Brain microvascular endothelial cell (primary cell): ENCODE results near the gene ECI1.

Experiments
- DNase-seq: peaks from one replicate; pipeline ENCODE4 v3.0.0-alpha.2; 2020
- H3K27ac ChIP-seq: fragments of 250-450 bp; sonication (Bioruptor Pico); 2 replicates; pipeline ENCODE4 v1.5.1; 2020; ENCODE audit warnings: mild to moderate bottlenecking, moderate library complexity
- H3K27me3 ChIP-seq: fragments of 250-450 bp; sonication (Bioruptor Pico); replicated peaks from 2 replicates; pipeline ENCODE4 v1.5.1; 2020; ENCODE audit warnings: mild to moderate bottlenecking
- H3K36me3 ChIP-seq: fragments of 250-450 bp; sonication (Bioruptor Pico); replicated peaks from 2 replicates; pipeline ENCODE4 v1.5.1; 2020; ENCODE audit warnings: mild to moderate bottlenecking
- H3K4me3 ChIP-seq: 2 replicates; pipeline ENCODE4 v1.5.1; 2011; ENCODE audit warnings: low read depth, mild to moderate bottlenecking, control low read depth, low read length, moderate library complexity
- in situ Hi-C: cut with HindIII; loops from 2 replicates; pipeline ENCODE4 v1.10.0; 2017; ENCODE audit warnings: low sequenced_read_pairs, low pct_ligation_motif_present
- TF ChIP-seq, protein P1 (sequence below): IDR thresholded peaks from 2 replicates; pipeline ENCODE4 v1.5.1; 2011; ENCODE audit warnings: low read depth, mild to moderate bottlenecking, moderate library complexity, low read length, control low read depth, inconsistent platforms; ENCODE audit errors: missing control alignments

The ECI1 gene

GRCh38 chr16:2212362-2213324 lies 38.7 kb downstream of the ECI1 start:
- TF ChIP-seq, protein P1, sequence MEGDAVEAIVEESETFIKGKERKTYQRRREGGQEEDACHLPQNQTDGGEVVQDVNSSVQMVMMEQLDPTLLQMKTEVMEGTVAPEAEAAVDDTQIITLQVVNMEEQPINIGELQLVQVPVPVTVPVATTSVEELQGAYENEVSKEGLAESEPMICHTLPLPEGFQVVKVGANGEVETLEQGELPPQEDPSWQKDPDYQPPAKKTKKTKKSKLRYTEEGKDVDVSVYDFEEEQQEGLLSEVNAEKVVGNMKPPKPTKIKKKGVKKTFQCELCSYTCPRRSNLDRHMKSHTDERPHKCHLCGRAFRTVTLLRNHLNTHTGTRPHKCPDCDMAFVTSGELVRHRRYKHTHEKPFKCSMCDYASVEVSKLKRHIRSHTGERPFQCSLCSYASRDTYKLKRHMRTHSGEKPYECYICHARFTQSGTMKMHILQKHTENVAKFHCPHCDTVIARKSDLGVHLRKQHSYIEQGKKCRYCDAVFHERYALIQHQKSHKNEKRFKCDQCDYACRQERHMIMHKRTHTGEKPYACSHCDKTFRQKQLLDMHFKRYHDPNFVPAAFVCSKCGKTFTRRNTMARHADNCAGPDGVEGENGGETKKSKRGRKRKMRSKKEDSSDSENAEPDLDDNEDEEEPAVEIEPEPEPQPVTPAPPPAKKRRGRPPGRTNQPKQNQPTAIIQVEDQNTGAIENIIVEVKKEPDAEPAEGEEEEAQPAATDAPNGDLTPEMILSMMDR = no peak
- H3K27me3 ChIP-seq = no peaks in the 10 kb centered on the region
- in situ Hi-C loops = no loop called here
- DNase-seq = no peak
- peak overlapping the region; percentile 68 for H3K4me3 ChIP-seq
- H3K27ac ChIP-seq = no peak overlapping the region
- peaks cover 19% of the 10 kb centered on the region for H3K36me3 ChIP-seq

DNA sequence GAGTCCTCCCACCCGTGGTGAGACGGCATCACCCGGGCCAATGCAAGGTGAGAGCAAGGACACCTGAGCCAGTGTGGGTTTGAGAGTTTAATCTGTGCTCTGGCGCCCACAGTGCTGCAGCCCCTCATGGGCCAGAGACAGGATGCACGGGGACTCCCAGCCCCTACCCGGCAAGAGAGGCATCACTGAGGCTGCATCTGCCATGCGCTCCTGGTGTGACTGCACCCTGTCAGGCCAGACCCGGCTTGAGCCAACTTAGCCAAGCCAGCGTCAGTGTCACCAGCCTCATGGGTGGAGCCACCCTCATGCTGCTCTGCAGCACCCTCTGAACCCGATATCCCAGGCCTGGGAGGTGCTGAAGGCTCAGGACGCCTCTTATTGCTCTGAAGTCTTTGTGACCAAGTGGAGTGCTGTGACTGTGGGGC lies 39.5 kb downstream of the ECI1 start:
- H3K27me3 ChIP-seq = no peaks in the 10 kb centered on the region
- peaks cover 20% of the 10 kb centered on the region for H3K36me3 ChIP-seq
- in situ Hi-C loops = no loop called here
- TF ChIP-seq, protein P1 = no peak
- H3K4me3 ChIP-seq = no peak overlapping the region
- H3K27ac ChIP-seq = no peak overlapping the region
- DNase-seq = no peak

DNA sequence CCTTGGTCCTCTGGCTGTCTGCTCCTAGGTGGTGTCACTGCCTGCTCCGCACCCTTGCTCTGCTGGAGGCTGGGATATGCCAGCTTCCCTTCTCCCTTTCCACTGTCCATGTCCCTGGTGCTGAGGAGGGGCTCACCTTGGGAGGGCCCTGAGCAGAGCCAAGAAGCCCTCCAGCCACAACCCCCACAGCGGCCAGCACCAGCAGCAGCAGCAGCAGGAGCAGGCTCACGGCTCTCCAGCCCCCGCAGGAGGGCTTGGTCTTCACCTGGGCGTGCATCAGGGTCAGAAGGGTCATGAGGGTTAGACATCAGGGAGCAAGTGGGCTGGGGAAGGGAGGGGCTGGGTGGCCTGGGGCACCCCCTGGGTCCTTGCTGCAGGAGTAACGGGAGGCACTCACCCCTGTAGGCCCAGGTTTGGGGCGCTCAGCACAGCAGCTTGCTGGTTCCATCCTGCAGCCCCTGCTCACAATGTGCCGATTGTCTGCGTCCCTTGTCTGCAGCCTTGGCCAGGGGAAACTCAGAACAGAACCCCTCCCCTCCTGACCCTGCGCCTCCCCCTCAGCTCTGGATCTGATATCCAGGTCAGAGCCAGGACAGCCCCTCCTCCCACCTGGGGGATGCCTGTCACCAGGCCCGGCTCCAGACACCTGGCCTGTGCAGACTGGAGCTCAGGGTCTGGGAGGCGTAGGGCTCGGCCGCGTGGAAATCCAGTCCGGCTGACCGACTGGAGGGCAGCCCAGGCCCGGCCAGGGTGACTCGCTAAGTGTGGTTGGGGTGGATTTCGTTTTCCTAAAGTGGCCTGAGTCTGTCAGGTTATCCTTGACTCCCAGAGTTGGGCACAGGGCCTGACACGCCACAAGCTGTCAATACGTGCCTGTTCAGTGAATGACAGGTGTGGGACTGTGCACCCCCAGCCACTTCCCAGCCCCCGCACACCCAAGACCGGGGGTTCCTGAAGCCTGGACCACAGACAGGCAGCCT lies 40.7 kb downstream of the ECI1 start, which contains the start of gene BRICD5:
TSS of gene BRICD5 (minus strand) at position 478 of the 980 bp plus-strand sequence. CDS start at position 448, 30 bp downstream.
- H3K27me3 ChIP-seq = no peaks in the 10 kb centered on the region
- H3K27ac ChIP-seq = no peak within 1 kb of the TSS
- in situ Hi-C loops = no loop called here
- TF ChIP-seq, protein P1 = no peak
- no peak for DNase-seq
- H3K4me3 ChIP-seq = no peak within 1 kb of the TSS
- peaks cover 22% of the 10 kb centered on the region for H3K36me3 ChIP-seq

DNA sequence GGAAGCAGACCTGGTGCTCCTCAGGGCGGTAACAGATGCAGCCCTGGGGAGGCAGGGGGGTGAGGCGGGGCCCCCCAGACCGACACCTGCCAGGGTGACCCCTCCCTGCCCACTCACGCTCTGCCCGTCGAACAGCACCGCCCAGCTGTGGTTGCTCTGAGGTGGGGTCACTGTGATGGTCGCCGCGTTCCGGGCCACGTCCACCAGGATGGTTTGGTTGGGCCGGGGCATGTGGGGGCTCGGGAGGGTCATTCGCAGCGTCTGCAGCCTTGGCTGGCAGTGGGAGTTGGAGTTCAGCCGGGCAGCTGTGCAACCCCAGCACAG lies 41.4 kb downstream of the ECI1 start:
- H3K4me3 ChIP-seq = no peak overlapping the region
- H3K27ac ChIP-seq = no peak overlapping the region
- TF ChIP-seq, protein P1 = no peak
- no peaks in the 10 kb centered on the region for H3K27me3 ChIP-seq
- no peak for DNase-seq
- in situ Hi-C loops = no loop called here
- peaks cover 22% of the 10 kb centered on the region for H3K36me3 ChIP-seq

DNA sequence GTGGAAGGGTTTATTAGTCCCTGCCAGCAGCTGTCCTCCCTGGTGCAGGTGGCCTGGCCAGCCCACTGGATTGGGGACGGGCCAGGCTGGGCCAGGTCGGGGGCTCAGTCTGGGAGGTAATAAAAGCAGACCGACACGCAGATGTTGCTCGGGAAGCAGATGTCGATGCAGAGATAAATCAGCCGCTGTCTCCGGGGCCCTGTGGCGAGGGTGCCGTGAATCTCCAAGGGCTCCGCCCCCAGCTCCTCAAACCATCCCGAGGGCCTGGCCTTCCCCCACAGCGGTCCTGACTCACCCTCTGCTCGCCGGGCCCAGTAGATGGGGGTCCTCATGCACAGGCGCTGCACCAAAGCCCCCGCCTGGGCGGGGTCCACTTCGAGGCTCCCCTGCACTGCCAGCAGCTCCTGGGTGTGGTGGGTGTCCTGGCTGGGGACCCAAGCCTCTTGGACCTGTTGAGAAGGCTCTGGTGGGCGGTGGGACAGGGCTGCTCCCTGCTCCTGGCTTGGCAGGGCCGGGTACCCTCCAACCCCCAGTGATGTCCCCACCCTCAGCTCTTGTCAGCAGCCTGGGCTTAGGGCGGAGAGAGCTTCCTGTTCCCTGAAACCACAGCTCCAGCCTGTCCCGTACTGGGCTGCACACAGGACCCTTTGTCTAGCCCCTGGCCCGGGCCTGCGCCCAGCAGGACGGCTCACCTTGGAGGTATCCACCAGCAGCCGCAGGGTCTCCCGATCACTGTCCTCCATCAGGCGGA lies 42.0 kb downstream of the ECI1 start:
- no peaks in the 10 kb centered on the region for H3K27me3 ChIP-seq
- H3K36me3 ChIP-seq = peaks cover 22% of the 10 kb centered on the region
- no peak for DNase-seq
- H3K4me3 ChIP-seq = no peak overlapping the region
- in situ Hi-C loops = no loop called here
- H3K27ac ChIP-seq = no peak overlapping the region
- TF ChIP-seq, protein P1 = no peak
